ENCODE data around the gene ZFP36L1. TPM values are rescaled to one million over a fixed set of nuclear protein-coding genes. Genes with fewer than 3 reads are reported as not detected.

ZFP36L1 gene
- total and polyA plus RNA-seq, 9 of the 15 experiments (the other 6 are each of a cell fraction or from before 2014, with no cell fraction given) = 1.3 to 26.6 (median 3.7) TPM

DNA sequence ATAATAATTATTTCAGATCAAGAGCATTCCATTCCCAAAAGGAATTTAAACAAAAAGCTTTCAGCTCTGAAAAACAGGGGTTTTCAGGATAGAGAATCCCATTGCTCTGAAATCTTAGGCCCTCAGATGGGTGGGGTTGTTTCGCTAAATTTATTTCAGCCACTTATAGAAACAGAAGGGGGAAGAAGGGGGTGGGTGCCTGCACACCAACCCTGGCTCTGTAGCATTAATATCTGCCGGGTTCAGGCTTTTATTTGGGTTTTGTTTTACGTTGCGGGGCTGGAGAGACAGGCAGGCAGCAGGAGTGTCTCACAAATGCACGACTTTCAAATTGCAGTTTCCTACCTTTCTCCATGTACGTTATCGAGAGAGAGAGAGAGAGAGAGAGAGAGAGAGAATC, 12.5 kb upstream of the ZFP36L1 start (continued):
- TF ChIP-seq BRCA1 (IDR thresholded peaks at IDR 0.05) = no peak
- TF ChIP-seq BRCA1 (CRISPR knock-in tag; IDR thresholded peaks at IDR 0.05) = no peak
- no peak for TF ChIP-seq TGIF2 (CRISPR knock-in tag; IDR thresholded peaks at IDR 0.05)
- no peak for TF ChIP-seq POLR2H (tag; IDR thresholded peaks at IDR 0.05; ENCODE audit: low read depth)
- no peak for TF ChIP-seq PCBP1 (IDR thresholded peaks at IDR 0.05; ENCODE audit: low read depth, low read length, poor library complexity, severe bottlenecking)

DNA sequence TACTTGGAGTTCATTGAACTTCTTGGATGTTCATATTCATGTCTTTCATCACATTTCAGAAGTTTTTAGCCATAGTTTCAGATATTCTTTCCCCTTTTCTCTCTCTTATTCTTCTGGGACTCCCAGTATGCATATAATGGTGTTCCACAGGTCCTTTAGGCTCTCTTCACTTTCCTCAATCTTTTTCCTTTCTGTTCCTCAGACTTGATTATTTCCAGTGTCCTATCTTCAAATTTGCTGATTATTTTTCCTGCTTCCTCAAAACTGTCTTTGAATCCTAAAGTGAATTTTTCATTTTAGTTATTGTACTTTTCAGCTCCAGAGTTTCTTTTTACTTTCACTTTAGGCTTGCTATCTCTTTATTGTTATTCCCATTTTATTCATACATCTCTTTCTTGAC, 8.8 kb upstream of the ZFP36L1 start:
- ChIA-PET POLR2A (no interaction called here), CTCF (ENCODE audit: low intra/inter-chr PET ratio) (no interaction called here)
- H3K27me3 ChIP-seq (ENCODE audit: control insufficient read depth in 2 of 2, insufficient read depth in 2 of 2, low read length in 2 of 2) = no peaks in the 10 kb centered on the region
- H4K20me1 ChIP-seq (replicated peaks; ENCODE audit: control insufficient read depth, insufficient read depth, low read length) = no peaks in the 10 kb centered on the region
- FAIRE-seq (no peak), ATAC-seq (no peak), DNase-seq (ENCODE audit: extremely low read depth in 1 of 4, low spot score in 3 of 4) (no peak)
- H3K4me3 ChIP-seq = no peak overlapping the region
- no peak overlapping the region for H3K9ac ChIP-seq (ENCODE audit: insufficient read depth in 1 of 2, low read depth in 2 of 2, low read length in 2 of 2)
- H3K4me2 ChIP-seq (ENCODE audit: insufficient read depth, low read length) = no peak overlapping the region
- no peak overlapping the region for H3K27ac ChIP-seq (ENCODE audit: extremely low read depth, low read depth, low read length)
- peaks cover 2% of the 10 kb centered on the region for H3K9me3 ChIP-seq (replicated peaks; ENCODE audit: control insufficient read depth, insufficient read depth, low read depth, low read length)
- intact Hi-C loops (cut with micrococcal nuclease) = no loop called here
- no peaks in the 10 kb centered on the region for H3K36me3 ChIP-seq (ENCODE audit: control insufficient read depth, insufficient read depth, low read length)
- in situ Hi-C loops (cut with MboI) = no loop called here
- no TSS peak for BruUV-seq (replicated peaks)
- H3K4me1 ChIP-seq (replicated peaks in 1 of 2; ENCODE audit: control insufficient read depth in 2 of 2, insufficient read depth in 2 of 2, low read length in 2 of 2) = peaks cover 11 to 15% of the 10 kb centered on the region in 2 experiments; a peak in 3 of 5 replicates
- H3K79me2 ChIP-seq (ENCODE audit: control insufficient read depth, insufficient read depth, low read length) = no peaks in the 10 kb centered on the region
- H2AFZ ChIP-seq (ENCODE audit: low read depth, low read length) = no peak overlapping the region
- no peaks in the 10 kb centered on the region for H3K9me1 ChIP-seq (ENCODE audit: control insufficient read depth, insufficient read depth, low read length)
- TF ChIP-seq, protein P1, sequence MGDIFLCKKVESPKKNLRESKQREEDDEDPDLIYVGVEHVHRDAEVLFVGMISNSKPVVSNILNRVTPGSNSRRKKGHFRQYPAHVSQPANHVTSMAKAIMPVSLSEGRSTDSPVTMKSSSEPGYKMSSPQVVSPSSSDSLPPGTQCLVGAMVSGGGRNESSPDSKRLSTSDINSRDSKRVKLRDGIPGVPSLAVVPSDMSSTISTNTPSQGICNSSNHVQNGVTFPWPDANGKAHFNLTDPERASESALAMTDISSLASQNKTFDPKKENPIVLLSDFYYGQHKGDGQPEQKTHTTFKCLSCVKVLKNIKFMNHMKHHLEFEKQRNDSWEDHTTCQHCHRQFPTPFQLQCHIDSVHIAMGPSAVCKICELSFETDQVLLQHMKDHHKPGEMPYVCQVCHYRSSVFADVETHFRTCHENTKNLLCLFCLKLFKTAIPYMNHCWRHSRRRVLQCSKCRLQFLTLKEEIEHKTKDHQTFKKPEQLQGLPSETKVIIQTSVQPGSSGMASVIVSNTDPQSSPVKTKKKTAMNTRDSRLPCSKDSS (IDR thresholded peaks at IDR 0.05; ENCODE audit: low read depth, partially characterized antibody) = peak; percentile 95
- TF ChIP-seq, protein P2, sequence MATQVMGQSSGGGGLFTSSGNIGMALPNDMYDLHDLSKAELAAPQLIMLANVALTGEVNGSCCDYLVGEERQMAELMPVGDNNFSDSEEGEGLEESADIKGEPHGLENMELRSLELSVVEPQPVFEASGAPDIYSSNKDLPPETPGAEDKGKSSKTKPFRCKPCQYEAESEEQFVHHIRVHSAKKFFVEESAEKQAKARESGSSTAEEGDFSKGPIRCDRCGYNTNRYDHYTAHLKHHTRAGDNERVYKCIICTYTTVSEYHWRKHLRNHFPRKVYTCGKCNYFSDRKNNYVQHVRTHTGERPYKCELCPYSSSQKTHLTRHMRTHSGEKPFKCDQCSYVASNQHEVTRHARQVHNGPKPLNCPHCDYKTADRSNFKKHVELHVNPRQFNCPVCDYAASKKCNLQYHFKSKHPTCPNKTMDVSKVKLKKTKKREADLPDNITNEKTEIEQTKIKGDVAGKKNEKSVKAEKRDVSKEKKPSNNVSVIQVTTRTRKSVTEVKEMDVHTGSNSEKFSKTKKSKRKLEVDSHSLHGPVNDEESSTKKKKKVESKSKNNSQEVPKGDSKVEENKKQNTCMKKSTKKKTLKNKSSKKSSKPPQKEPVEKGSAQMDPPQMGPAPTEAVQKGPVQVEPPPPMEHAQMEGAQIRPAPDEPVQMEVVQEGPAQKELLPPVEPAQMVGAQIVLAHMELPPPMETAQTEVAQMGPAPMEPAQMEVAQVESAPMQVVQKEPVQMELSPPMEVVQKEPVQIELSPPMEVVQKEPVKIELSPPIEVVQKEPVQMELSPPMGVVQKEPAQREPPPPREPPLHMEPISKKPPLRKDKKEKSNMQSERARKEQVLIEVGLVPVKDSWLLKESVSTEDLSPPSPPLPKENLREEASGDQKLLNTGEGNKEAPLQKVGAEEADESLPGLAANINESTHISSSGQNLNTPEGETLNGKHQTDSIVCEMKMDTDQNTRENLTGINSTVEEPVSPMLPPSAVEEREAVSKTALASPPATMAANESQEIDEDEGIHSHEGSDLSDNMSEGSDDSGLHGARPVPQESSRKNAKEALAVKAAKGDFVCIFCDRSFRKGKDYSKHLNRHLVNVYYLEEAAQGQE (IDR thresholded peaks at IDR 0.05; ENCODE audit: borderline replicate concordance) = no peak
- TF ChIP-seq, protein P2 (CRISPR knock-in tag; IDR thresholded peaks at IDR 0.05; ENCODE audit: low read depth) = no peak
- TF ChIP-seq, protein P3, sequence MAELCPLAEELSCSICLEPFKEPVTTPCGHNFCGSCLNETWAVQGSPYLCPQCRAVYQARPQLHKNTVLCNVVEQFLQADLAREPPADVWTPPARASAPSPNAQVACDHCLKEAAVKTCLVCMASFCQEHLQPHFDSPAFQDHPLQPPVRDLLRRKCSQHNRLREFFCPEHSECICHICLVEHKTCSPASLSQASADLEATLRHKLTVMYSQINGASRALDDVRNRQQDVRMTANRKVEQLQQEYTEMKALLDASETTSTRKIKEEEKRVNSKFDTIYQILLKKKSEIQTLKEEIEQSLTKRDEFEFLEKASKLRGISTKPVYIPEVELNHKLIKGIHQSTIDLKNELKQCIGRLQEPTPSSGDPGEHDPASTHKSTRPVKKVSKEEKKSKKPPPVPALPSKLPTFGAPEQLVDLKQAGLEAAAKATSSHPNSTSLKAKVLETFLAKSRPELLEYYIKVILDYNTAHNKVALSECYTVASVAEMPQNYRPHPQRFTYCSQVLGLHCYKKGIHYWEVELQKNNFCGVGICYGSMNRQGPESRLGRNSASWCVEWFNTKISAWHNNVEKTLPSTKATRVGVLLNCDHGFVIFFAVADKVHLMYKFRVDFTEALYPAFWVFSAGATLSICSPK (IDR thresholded peaks at IDR 0.05; ENCODE audit: borderline replicate concordance) = no peak
- TF ChIP-seq BRD9 (IDR thresholded peaks at IDR 0.05; ENCODE audit: low read depth, partially characterized antibody) = peak; percentile 94
